Gastroesophageal sphincter (tissue), 3 donors: ENCODE measurements around the gene FAM210B.

Source experiments
- POLR2AphosphoS5 ChIP-seq: sonication (generic); formaldehyde crosslinking; IDR thresholded peaks from one replicate; pipeline ENCODE4 v1.6.1; 2017; ENCODE audit warnings: antibody characterized with exemption
- TF ChIP-seq, protein P1 (sequence below), 4 experiments: fragments of 200-600 bp in 2 of 4; fragments of 450-650 bp in 2 of 4; sonication (generic) in 1 of 4; IDR thresholded peaks; one replicate each; pipeline ENCODE4 v1.5.1; 2017 to 2019; ENCODE audit warnings: antibody characterized with exemption in 4 of 4, mild to moderate bottlenecking in 2 of 4, moderate library complexity in 2 of 4

DNA sequence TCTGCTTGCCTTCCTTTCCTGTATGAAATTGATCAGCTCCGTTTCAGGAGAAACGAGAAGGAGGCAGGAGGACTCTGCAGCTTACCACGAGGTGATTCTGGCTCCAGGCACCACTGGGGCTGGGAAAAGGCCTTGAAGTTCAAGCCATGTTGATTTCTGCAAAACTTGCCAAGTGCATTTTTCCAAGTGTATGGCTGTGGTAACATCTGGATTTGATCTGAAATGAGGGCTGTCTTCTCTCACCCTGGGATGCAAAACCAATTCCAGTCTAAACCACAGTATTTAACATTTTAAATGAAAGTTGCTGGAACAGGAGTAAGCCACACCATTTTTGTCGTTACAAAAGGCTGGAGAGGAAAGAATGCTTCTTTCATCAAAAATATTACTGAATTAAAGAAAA is 36.1 kb upstream of the FAM210B start:
- TF ChIP-seq POLR2AphosphoS5 = no peak
- TF ChIP-seq, protein P1, sequence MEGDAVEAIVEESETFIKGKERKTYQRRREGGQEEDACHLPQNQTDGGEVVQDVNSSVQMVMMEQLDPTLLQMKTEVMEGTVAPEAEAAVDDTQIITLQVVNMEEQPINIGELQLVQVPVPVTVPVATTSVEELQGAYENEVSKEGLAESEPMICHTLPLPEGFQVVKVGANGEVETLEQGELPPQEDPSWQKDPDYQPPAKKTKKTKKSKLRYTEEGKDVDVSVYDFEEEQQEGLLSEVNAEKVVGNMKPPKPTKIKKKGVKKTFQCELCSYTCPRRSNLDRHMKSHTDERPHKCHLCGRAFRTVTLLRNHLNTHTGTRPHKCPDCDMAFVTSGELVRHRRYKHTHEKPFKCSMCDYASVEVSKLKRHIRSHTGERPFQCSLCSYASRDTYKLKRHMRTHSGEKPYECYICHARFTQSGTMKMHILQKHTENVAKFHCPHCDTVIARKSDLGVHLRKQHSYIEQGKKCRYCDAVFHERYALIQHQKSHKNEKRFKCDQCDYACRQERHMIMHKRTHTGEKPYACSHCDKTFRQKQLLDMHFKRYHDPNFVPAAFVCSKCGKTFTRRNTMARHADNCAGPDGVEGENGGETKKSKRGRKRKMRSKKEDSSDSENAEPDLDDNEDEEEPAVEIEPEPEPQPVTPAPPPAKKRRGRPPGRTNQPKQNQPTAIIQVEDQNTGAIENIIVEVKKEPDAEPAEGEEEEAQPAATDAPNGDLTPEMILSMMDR (IDR thresholded peaks at IDR 0.05) = no peak
